IMR-90 (cell line): Measurements from ENCODE around the gene PKP4. TPM values are rescaled to one million over a fixed set of nuclear protein-coding genes. Genes with fewer than 3 reads are reported as not detected.
A peak's percentile ranks its signal among the peaks of the same experiment; 100 is the strongest.

Source experiments
- ATAC-seq: fragments of 200-7000 bp; cut with Tn5 transposase; 2 replicates; pipeline ENCODE4 v1.9.1; 2020; ENCODE audit warnings: low read depth, mild to moderate bottlenecking, moderate library complexity
- BruUV-seq: library from RNA; stranded (reverse); fragments of 400-500 nt; replicated peaks from 2 replicates; lab custom pipeline; 2021; lab: Mats Ljungman, UMichigan
- CTCF ChIA-PET: fragments of 300-600 bp; formaldehyde crosslinking; extraction: SDS; loops from one replicate; lab custom pipeline; 2021; ENCODE audit warnings: antibody characterized with exemption; lab: Yijun Ruan, JAX
- POLR2A ChIA-PET: fragments of 300-600 bp; sonication (Branson Sonifier 250); formaldehyde crosslinking; loops from one replicate; lab custom pipeline; 2022; ENCODE audit warnings: antibody characterized with exemption; ENCODE audit not compliant: unreplicated experiment; lab: Charles Lee
- DNase-seq: peaks from one replicate; pipeline ENCODE4 v3.0.0; 2013
- H2AFZ ChIP-seq: replicated peaks from 2 replicates; pipeline ENCODE3; 2013; ENCODE audit warnings: low read length, mild to moderate bottlenecking; ENCODE audit not compliant: poor library complexity
- H2AK5ac ChIP-seq: 2 replicates; pipeline ENCODE4 v1.6.1; 2013; ENCODE audit warnings: low read depth, low read length, inconsistent platforms
- H2AK9ac ChIP-seq: replicated peaks from 2 replicates; pipeline ENCODE3; 2013; ENCODE audit warnings: mild to moderate bottlenecking, low read depth, low read length, moderate library complexity; ENCODE audit not compliant: poor library complexity
- H2BK120ac ChIP-seq: 2 replicates; pipeline ENCODE4 v1.6.1; 2013; ENCODE audit warnings: low read depth, low read length, inconsistent platforms
- H2BK15ac ChIP-seq: 3 replicates; pipeline ENCODE4 v1.6.1; 2013; ENCODE audit warnings: low read depth, low read length, inconsistent platforms
- H2BK20ac ChIP-seq: 2 replicates; pipeline ENCODE4 v1.6.1; 2013; ENCODE audit warnings: low read depth, mild to moderate bottlenecking, inconsistent platforms, low read length, moderate library complexity
- H2BK5ac ChIP-seq: 2 replicates; pipeline ENCODE4 v1.6.1; 2013; ENCODE audit warnings: mild to moderate bottlenecking, low read depth, low read length, inconsistent platforms; ENCODE audit not compliant: poor library complexity, severe bottlenecking
- H3K14ac ChIP-seq: replicated peaks from 2 replicates; pipeline ENCODE4 v1.6.1; 2013; ENCODE audit warnings: low read depth, low read length, inconsistent platforms
- H3K18ac ChIP-seq: 2 replicates; pipeline ENCODE4 v1.6.1; 2013; ENCODE audit warnings: low read depth, low read length, control low read depth
- H3K23ac ChIP-seq: 2 replicates; pipeline ENCODE4 v1.6.1; 2013; ENCODE audit warnings: low read depth, low read length, inconsistent platforms
- H3K27ac ChIP-seq: 2 replicates; pipeline ENCODE4 v1.5.1; 2013; ENCODE audit warnings: mild to moderate bottlenecking, control low read depth, low read length; ENCODE audit not compliant: insufficient read depth
- H3K27me3 ChIP-seq: 2 replicates; pipeline ENCODE4 v1.6.1; 2013; ENCODE audit warnings: low read length; ENCODE audit not compliant: control insufficient read depth, insufficient read depth
- H3K36me3 ChIP-seq: 2 replicates; pipeline ENCODE4 v1.6.1; 2013; ENCODE audit warnings: low read length, mixed read lengths; ENCODE audit not compliant: control insufficient read depth, insufficient read depth
- H3K4ac ChIP-seq: 2 replicates; pipeline ENCODE4 v1.6.1; 2013; ENCODE audit warnings: low read depth, low read length, inconsistent platforms
- H3K4me1 ChIP-seq: 2 replicates; pipeline ENCODE4 v1.6.1; 2013; ENCODE audit warnings: low read length, mixed read lengths; ENCODE audit not compliant: control insufficient read depth, insufficient read depth
- H3K4me2 ChIP-seq: 2 replicates; pipeline ENCODE4 v1.6.1; 2013; ENCODE audit warnings: low read depth, mild to moderate bottlenecking, control low read depth, low read length, moderate library complexity
- H3K4me3 ChIP-seq: 2 replicates; pipeline ENCODE4 v1.5.1; 2013; ENCODE audit warnings: low read depth, mild to moderate bottlenecking, control low read depth, low read length, moderate library complexity; ENCODE audit not compliant: insufficient read depth
- H3K56ac ChIP-seq: 2 replicates; pipeline ENCODE4 v1.6.1; 2013; ENCODE audit warnings: low read length, inconsistent platforms; ENCODE audit not compliant: insufficient read depth; ENCODE audit errors: extremely low read depth
- H3K79me1 ChIP-seq, 2 experiments: 2 replicates each; pipeline ENCODE4 v1.6.1; 2013; ENCODE audit warnings: low read length in 2 of 2, inconsistent platforms in 1 of 2, low read depth in 1 of 2
- H3K9ac ChIP-seq: 2 replicates; pipeline ENCODE4 v1.6.1; 2013; ENCODE audit warnings: low read depth, low read length, control low read depth
- H3K9me1 ChIP-seq: 2 replicates; pipeline ENCODE4 v1.6.1; 2013; ENCODE audit warnings: low read length, inconsistent platforms; ENCODE audit not compliant: insufficient read depth
- H3K9me3 ChIP-seq: 2 replicates; pipeline ENCODE4 v1.6.1; 2013; ENCODE audit warnings: low read length; ENCODE audit not compliant: control insufficient read depth, insufficient read depth
- H4K20me1 ChIP-seq: 2 replicates; pipeline ENCODE4 v1.6.1; 2013; ENCODE audit warnings: low read length, inconsistent platforms; ENCODE audit not compliant: insufficient read depth
- H4K5ac ChIP-seq: 2 replicates; pipeline ENCODE4 v1.6.1; 2013; ENCODE audit warnings: mild to moderate bottlenecking, low read depth, low read length, control low read depth
- H4K8ac ChIP-seq, 2 experiments: 2 replicates each; pipeline ENCODE4 v1.6.1; 2013; ENCODE audit warnings: low read depth in 2 of 2, low read length in 2 of 2, control low read depth in 1 of 2, inconsistent platforms in 1 of 2
- H4K91ac ChIP-seq: 2 replicates; pipeline ENCODE4 v1.6.1; 2013; ENCODE audit warnings: low read depth, low read length, inconsistent platforms; ENCODE audit not compliant: insufficient read depth
- CEBPB ChIP-seq: IDR thresholded peaks from 2 replicates; pipeline ENCODE4 v1.6.1; 2012; ENCODE audit warnings: low read depth, low read length, improper control_type of control experiment
- WGBS, 2 experiments: methylation state at CpG; one replicate each; pipeline versions ENCODE4 v1.1.5 to v1.1.7; 2013; ENCODE audit warnings: missing lambda C conversion rate in 2 of 2; ENCODE audit not compliant: insufficient read length in 1 of 2; ENCODE audit errors: extremely low coverage in 2 of 2; 5-methylcytosine and 5-hydroxymethylcytosine counted together
- dilution Hi-C: fragments of 300-500 bp; cut with HindIII; formaldehyde crosslinking; loops from one replicate; pipeline ENCODE4 v1.14.3; 2018; ENCODE audit warnings: low sequenced_read_pairs; ENCODE audit not compliant: unreplicated experiment
- in situ Hi-C: fragments of 300-500 bp; cut with MboI; formaldehyde crosslinking; loops from 3 replicates; pipeline ENCODE4 v1.14.3; 2019; ENCODE audit warnings: low sequenced_read_pairs, inconsistent platforms, mixed read lengths
- intact Hi-C: fragments of 100-400 bp; cut with micrococcal nuclease; formaldehyde crosslinking; loops from 2 replicates; pipeline ENCODE4 v1.10.0; 2022
- polyA plus RNA-seq, 3 experiments: library from polyadenylated mRNA; depleted of rRNA; stranded (reverse); fragments of >200 nt; gene quantifications; 2 replicates each; pipeline ENCODE4 v1.2.3, GENCODE V29; 2012; ENCODE audit warnings: low replicate concordance in 1 of 3
- total RNA-seq: library from RNA; depleted of rRNA; stranded (reverse); fragments of >200 nt; gene quantifications from 2 replicates; pipeline ENCODE4 v1.2.3, GENCODE V29; 2012
- TF ChIP-seq, protein P1 (sequence below): conservative IDR thresholded peaks from 2 replicates; pipeline ENCODE4 v1.5.1; 2012; ENCODE audit warnings: mild to moderate bottlenecking, low read depth, low read length, improper control_type of control experiment

PKP4 gene
- total and polyA plus RNA-seq, 2 of the 4 experiments (the other 2 are of a cell fraction): 20.1 to 37.8 TPM

DNA sequence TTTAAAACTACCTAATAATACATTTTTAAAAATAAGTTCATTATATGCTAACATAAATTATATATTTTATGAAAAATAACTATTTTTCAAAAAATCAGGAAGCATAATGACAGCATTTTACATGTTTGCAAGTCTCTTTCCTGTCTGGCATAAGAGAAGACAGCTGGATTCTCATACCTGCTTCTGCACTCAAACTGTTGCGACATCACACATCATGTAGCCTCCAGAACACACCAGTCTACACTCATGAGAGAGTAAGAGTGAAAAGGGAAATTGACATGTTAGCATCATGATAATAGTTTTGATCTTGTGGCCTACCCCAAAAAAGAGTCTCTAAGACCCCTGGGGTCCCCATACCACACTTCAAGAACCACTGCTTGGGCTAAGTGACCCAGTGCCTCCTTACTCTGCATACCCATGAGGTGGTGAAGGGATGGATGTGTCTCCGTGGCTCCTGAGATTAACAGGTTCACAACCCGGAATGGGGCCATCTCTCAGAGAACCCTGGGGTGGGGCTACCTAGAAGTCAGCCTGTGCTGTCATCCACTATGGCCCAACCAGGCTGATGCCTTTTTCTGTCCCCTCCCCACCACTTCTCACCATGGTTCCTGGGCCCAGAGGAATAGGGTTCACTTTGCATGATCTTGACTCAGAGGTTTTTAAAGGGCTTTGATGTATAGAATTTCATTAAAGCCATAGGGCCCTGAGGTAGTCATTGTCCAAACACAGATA, 235.8 kb downstream of the PKP4 start:
- H3K14ac ChIP-seq: no peak overlapping the region
- no peak overlapping the region for H3K56ac ChIP-seq
- no peak overlapping the region for H3K27ac ChIP-seq
- H2BK20ac ChIP-seq: no peak overlapping the region
- no peak overlapping the region for H2AK5ac ChIP-seq
- H3K4ac ChIP-seq: no peak overlapping the region
- no TSS peak for BruUV-seq
- H3K27me3 ChIP-seq: no peaks in the 10 kb centered on the region
- no peak overlapping the region for H2AK9ac ChIP-seq
- H3K9ac ChIP-seq: no peak overlapping the region
- no peak overlapping the region for H2BK15ac ChIP-seq
- POLR2A ChIA-PET: no interaction called here
- H4K20me1 ChIP-seq: no peaks in the 10 kb centered on the region
- dilution Hi-C loops: no loop called here
- H4K91ac ChIP-seq: no peak overlapping the region
- H3K23ac ChIP-seq: no peak overlapping the region
- WGBS, 2 experiments: no CpG with 5 or more reads among the region's 3 CpGs
- ATAC-seq (no peak), DNase-seq (no peak)
- H3K9me3 ChIP-seq: 0 out of 2 replicates have a peak, but pooled peaks cover 2% of the 10 kb centered on the region
- H3K36me3 ChIP-seq: no peaks in the 10 kb centered on the region
- no peak overlapping the region for H2BK120ac ChIP-seq
- H3K4me1 ChIP-seq: no peaks in the 10 kb centered on the region
- no peak overlapping the region for H4K5ac ChIP-seq
- CTCF ChIA-PET: no interaction called here
- no peak overlapping the region for H2BK5ac ChIP-seq
- no peak overlapping the region for H3K18ac ChIP-seq
- TF ChIP-seq, protein P1, sequence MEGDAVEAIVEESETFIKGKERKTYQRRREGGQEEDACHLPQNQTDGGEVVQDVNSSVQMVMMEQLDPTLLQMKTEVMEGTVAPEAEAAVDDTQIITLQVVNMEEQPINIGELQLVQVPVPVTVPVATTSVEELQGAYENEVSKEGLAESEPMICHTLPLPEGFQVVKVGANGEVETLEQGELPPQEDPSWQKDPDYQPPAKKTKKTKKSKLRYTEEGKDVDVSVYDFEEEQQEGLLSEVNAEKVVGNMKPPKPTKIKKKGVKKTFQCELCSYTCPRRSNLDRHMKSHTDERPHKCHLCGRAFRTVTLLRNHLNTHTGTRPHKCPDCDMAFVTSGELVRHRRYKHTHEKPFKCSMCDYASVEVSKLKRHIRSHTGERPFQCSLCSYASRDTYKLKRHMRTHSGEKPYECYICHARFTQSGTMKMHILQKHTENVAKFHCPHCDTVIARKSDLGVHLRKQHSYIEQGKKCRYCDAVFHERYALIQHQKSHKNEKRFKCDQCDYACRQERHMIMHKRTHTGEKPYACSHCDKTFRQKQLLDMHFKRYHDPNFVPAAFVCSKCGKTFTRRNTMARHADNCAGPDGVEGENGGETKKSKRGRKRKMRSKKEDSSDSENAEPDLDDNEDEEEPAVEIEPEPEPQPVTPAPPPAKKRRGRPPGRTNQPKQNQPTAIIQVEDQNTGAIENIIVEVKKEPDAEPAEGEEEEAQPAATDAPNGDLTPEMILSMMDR: no peak
- peak; percentile 92 for TF ChIP-seq CEBPB
- H3K4me2 ChIP-seq: no peak overlapping the region
- H2AFZ ChIP-seq: no peak overlapping the region
- in situ Hi-C loops: no loop called here
- no peak overlapping the region for H3K4me3 ChIP-seq
- intact Hi-C loops: no loop called here
- H3K79me1 ChIP-seq: no peaks in the 10 kb centered on the region
- H3K9me1 ChIP-seq: no peaks in the 10 kb centered on the region; the same call in 1 of the 2 replicates
- no peak overlapping the region for H4K8ac ChIP-seq
